WTC11 (cell line): ENCODE results near the gene SYT7. TPM values are rescaled to one million over a fixed set of nuclear protein-coding genes. Genes with fewer than 3 reads are reported as not detected.

ENCODE experiments used
- ATF6 ChIP-seq: sonication (generic); formaldehyde crosslinking; IDR thresholded peaks from 2 replicates; pipeline ENCODE4 v1.8.1; 2023; ENCODE audit warnings: mild to moderate bottlenecking, missing genetic modification reagents
- E2F4 ChIP-seq: sonication (generic); formaldehyde crosslinking; IDR thresholded peaks from 2 replicates; pipeline ENCODE4 v1.8.1; 2022; ENCODE audit warnings: low read depth, mild to moderate bottlenecking, moderate library complexity, missing genetic modification reagents, borderline replicate concordance
- FOXK1 ChIP-seq: sonication (generic); formaldehyde crosslinking; IDR thresholded peaks from 2 replicates; pipeline ENCODE4 v1.8.0; 2022; ENCODE audit warnings: mild to moderate bottlenecking, moderate library complexity, missing genetic modification reagents
- JUN ChIP-seq: sonication (generic); formaldehyde crosslinking; IDR thresholded peaks from 2 replicates; pipeline ENCODE4 v1.8.0; 2023; ENCODE audit warnings: mild to moderate bottlenecking, missing genetic modification reagents
- MAX ChIP-seq: sonication (generic); formaldehyde crosslinking; IDR thresholded peaks from 2 replicates; pipeline ENCODE4 v1.8.0; 2022; ENCODE audit warnings: mild to moderate bottlenecking, missing genetic modification reagents
- MLX ChIP-seq: sonication (generic); formaldehyde crosslinking; IDR thresholded peaks from 2 replicates; pipeline ENCODE4 v1.8.1; 2023; ENCODE audit warnings: mild to moderate bottlenecking, missing genetic modification reagents, moderate library complexity
- MYBL2 ChIP-seq: sonication (generic); formaldehyde crosslinking; IDR thresholded peaks from 2 replicates; pipeline ENCODE4 v1.8.1; 2023; ENCODE audit warnings: mild to moderate bottlenecking, moderate library complexity, missing genetic modification reagents
- RELA ChIP-seq: sonication (generic); formaldehyde crosslinking; IDR thresholded peaks from 2 replicates; pipeline ENCODE4 v1.8.1; 2022; ENCODE audit warnings: missing genetic modification reagents, mild to moderate bottlenecking, borderline replicate concordance
- RORB ChIP-seq: fragments of 250-450 bp; sonication (Bioruptor Pico); IDR thresholded peaks from 2 replicates; pipeline ENCODE4 v1.9.0; 2021; ENCODE audit warnings: mild to moderate bottlenecking
- ZBTB21 ChIP-seq: sonication (generic); formaldehyde crosslinking; IDR thresholded peaks from 2 replicates; pipeline ENCODE4 v1.8.1; 2023; ENCODE audit warnings: mild to moderate bottlenecking, missing genetic modification reagents, borderline replicate concordance
- ZNF121 ChIP-seq: sonication (generic); formaldehyde crosslinking; IDR thresholded peaks from 2 replicates; pipeline ENCODE4 v1.8.0; 2023; ENCODE audit warnings: missing genetic modification reagents
- ZNF281 ChIP-seq: sonication (generic); formaldehyde crosslinking; IDR thresholded peaks from 2 replicates; pipeline ENCODE4 v1.8.0; 2023; ENCODE audit warnings: mild to moderate bottlenecking, missing genetic modification reagents
- ZNF532 ChIP-seq: fragments of 250-450 bp; sonication (Bioruptor Pico); IDR thresholded peaks from 2 replicates; pipeline ENCODE4 v1.9.0; 2021; ENCODE audit warnings: mild to moderate bottlenecking, borderline replicate concordance
- total RNA-seq: library from RNA; stranded (reverse); gene quantifications from 3 replicates; pipeline ENCODE4 v1.2.3, GENCODE V29; 2021

The SYT7 gene
- total RNA-seq, 1 experiment from 2014 or later = 12.5 TPM

- no peak for TF ChIP-seq ATF6 (CRISPR knock-in tag)
- TF ChIP-seq ZNF532 (CRISPR knock-in tag) = no peak
- TF ChIP-seq MAX (CRISPR knock-in tag) = peak; percentile 50
- TF ChIP-seq MLX (CRISPR knock-in tag) = no peak
- TF ChIP-seq E2F4 = no peak
- no peak for TF ChIP-seq JUN (CRISPR knock-in tag)
- 0 out of 2 replicates have a peak, but pooled peaks have one; percentile 34 for TF ChIP-seq ZNF281 (CRISPR knock-in tag)
- peak; percentile 46; the same call in 1 of the 2 replicates for TF ChIP-seq FOXK1 (CRISPR knock-in tag)
- peak; percentile 21; the same call in 1 of the 2 replicates for TF ChIP-seq ZBTB21 (CRISPR knock-in tag)
- 0 out of 2 replicates have a peak, but pooled peaks have one; percentile 55 for TF ChIP-seq ZNF121 (CRISPR knock-in tag)
- TF ChIP-seq RELA (CRISPR knock-in tag) = no peak
- TF ChIP-seq RORB (CRISPR knock-in tag) = no peak
- no peak for TF ChIP-seq MYBL2 (CRISPR knock-in tag)
These were observed 3.3 kb downstream of the SYT7 start (continued) for GRCh38 chr11:61577383-61578118.
